Measurements from ENCODE around the gene DCLK1.

DNA sequence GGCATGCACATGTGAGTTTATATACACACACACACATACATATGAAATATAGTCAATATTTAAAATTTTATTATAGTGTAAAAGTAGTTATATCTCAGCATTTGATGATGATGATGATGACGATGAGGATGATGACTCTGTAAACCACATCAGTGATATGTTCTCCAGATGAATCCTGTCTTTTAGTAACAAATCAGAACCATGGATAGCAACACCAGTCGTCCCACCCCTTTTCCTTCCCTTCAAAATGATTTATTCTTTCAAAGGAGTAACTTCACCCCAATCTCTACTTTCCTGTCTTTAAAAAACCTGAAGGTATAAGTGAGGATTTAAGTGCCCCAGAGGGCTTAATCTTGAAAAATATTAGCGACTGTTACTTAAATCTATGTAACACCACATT lies 74.1 kb downstream of the DCLK1 start:
- TF ChIP-seq, protein P1, sequence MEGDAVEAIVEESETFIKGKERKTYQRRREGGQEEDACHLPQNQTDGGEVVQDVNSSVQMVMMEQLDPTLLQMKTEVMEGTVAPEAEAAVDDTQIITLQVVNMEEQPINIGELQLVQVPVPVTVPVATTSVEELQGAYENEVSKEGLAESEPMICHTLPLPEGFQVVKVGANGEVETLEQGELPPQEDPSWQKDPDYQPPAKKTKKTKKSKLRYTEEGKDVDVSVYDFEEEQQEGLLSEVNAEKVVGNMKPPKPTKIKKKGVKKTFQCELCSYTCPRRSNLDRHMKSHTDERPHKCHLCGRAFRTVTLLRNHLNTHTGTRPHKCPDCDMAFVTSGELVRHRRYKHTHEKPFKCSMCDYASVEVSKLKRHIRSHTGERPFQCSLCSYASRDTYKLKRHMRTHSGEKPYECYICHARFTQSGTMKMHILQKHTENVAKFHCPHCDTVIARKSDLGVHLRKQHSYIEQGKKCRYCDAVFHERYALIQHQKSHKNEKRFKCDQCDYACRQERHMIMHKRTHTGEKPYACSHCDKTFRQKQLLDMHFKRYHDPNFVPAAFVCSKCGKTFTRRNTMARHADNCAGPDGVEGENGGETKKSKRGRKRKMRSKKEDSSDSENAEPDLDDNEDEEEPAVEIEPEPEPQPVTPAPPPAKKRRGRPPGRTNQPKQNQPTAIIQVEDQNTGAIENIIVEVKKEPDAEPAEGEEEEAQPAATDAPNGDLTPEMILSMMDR (IDR thresholded peaks at IDR 0.05), result no peak
- no peak for TF ChIP-seq POLR2A (IDR thresholded peaks at IDR 0.05)
